ENCODE data around the gene LYSET. TPM values are rescaled to one million over a fixed set of nuclear protein-coding genes. Genes with fewer than 3 reads are reported as not detected.
A peak's percentile ranks its signal among the peaks of the same experiment; 100 is the strongest.
"Not testable (repeated sequence)": the region's sequence is repeated elsewhere in the genome, so short reads cannot be mapped to it uniquely, and the experiment has no call there.

LYSET gene
- total RNA-seq, 1 donor from 2014 or later, result 13.5 TPM

DNA sequence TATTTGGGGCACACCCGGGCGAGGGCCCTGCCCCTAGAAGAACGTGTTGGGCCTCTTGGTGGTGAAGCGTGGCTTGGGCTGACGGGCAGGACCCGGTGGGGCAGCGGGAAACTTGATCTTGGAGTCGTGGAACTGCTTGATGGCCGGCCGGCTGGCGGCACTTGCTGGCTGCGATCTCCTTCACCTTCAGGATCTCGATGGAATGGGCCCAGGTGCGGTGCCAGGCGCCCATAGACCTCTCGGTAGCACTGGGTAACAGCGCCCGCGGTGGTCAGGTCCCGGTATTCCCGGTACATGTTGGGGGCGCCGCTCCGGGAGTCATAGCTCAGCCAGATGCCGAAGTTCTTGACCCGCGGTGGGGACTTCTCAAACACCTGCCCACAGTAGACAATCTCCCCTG, 38.4 kb downstream of the LYSET start:
- no peak for DNase-seq (ENCODE audit: low read depth, low spot score)

DNA sequence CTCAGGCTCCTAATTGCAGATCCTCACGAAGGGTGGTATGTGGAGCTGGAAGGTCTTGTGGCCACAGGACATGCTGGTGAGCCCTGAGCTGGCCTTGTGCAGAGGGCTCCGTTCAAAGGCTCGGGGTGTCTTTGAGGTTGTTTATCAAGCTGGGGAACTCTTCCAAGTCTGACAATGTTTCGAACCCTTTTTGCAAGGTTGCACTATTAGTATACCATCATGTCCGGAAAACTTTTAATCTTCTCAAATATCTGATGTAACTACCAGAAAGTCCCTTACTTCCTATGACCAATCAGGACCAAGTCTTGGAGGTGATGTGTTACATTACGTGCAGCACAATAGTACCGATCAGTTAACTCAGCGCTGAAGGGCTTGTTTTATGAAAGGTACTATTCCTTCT, 43.4 kb downstream of the LYSET start:
- DNase-seq (ENCODE audit: low read depth, low spot score), result no peak

GRCh38 chr14:93230539-93230938, 45.4 kb downstream of the LYSET start:
- DNase-seq (ENCODE audit: low read depth, low spot score), result no peak

- peak; percentile 19 for DNase-seq (ENCODE audit: low read depth, low spot score)
These were observed 46.2 kb downstream of the LYSET start for GRCh38 chr14:93231129-93231979.

DNA sequence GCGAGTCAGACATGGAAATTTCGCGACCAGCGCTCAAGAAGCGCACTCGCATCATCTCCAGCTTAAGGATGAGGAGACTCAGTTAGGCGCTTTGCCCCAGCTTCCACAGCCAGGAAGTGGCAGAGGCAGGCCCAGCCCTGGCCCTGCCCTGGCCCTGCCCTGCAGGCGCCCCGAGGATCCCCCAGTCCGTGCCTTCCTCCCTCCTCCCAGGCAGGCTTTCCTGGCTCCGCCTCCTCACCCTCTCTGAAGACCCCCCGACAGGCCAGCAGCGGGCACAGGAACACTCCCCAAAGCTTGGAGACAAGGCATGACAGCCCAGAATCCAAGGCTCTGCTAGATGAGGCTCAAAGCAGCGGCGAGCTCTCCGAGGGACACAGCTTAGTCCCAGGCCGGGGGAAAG, 47.0 kb downstream of the LYSET start:
- DNase-seq (ENCODE audit: low read depth, low spot score), result no peak

- not testable (repeated sequence) for DNase-seq (ENCODE audit: low read depth, low spot score)
These were observed 48.0 kb downstream of the LYSET start for GRCh38 chr14:93233078-93233477.

DNA sequence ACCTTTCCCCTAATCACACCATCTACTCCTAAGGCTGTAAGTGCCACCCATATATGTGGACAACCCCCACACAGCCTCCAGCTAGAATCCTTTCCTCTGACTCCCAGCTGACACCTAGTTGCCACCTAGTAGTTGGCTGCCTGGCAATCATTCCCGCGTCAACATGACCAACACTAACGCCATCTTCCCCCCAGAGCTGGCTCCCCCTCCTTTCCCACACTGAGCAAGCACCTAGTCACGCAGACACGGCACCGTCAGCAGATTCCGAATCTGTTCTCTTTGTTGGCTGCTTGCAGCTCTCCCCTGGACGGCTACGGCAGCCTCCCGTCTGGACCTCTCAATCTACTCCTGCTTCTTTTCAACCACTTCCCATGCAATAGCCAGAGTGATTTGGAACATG, 49.7 kb downstream of the LYSET start:
- no peak for DNase-seq (ENCODE audit: low read depth, low spot score)

Other genes with a start within 250 kb of the LYSET start
- 28.1 and 47.6 TPM in 2 replicates for gene ITPK1, start 69.4 kb upstream of the LYSET start, total RNA-seq
- 16.4 and 20.8 TPM in 2 replicates for gene MOAP1, start 420 bp upstream of the LYSET start, total RNA-seq
- gene GON7, start 21.7 kb downstream of the LYSET start, total RNA-seq, result 16.6 and 18.7 TPM in 2 replicates
- 46.1 and 80.3 TPM in 2 replicates for gene UBR7, start 21.9 kb downstream of the LYSET start, total RNA-seq
- 31.1 and 32.6 TPM in 2 replicates for gene BTBD7, start 147.7 kb downstream of the LYSET start, total RNA-seq
- gene COX8C, start 161.9 kb downstream of the LYSET start, total RNA-seq, result not detected in 2 replicates
- gene UNC79, start 245.6 kb downstream of the LYSET start, total RNA-seq, result under 0.01 TPM in 1 of 2 replicates, not detected in the other